ENCODE data around the gene SLC1A2.

DNA sequence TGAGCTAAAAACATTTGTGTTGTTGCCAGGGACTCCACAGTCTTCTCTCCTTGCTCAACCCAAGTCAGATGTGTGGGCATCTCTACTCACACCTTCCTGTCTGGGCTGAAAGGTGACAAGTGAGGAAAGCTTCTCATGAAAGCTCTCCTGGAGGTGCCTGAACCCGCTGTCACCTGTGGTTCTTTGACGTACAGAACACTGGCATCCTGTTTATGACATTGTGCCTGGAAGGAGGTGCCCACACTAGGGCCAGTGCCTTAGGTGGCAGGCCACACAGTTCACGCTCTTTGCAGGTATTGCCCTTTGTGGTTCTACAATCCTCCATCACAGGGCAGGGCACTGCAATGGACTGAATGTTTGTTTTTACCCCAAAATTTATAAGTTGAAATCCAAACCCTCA is 171.9 kb downstream of the SLC1A2 start:
- TF ChIP-seq, protein P1, sequence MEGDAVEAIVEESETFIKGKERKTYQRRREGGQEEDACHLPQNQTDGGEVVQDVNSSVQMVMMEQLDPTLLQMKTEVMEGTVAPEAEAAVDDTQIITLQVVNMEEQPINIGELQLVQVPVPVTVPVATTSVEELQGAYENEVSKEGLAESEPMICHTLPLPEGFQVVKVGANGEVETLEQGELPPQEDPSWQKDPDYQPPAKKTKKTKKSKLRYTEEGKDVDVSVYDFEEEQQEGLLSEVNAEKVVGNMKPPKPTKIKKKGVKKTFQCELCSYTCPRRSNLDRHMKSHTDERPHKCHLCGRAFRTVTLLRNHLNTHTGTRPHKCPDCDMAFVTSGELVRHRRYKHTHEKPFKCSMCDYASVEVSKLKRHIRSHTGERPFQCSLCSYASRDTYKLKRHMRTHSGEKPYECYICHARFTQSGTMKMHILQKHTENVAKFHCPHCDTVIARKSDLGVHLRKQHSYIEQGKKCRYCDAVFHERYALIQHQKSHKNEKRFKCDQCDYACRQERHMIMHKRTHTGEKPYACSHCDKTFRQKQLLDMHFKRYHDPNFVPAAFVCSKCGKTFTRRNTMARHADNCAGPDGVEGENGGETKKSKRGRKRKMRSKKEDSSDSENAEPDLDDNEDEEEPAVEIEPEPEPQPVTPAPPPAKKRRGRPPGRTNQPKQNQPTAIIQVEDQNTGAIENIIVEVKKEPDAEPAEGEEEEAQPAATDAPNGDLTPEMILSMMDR (IDR thresholded peaks at IDR 0.05; ENCODE audit: extremely low read depth in 1 of 2, insufficient read depth in 1 of 2, low read depth in 1 of 2, low read length in 2 of 2), result no peak
- TF ChIP-seq JUN (IDR thresholded peaks at IDR 0.05; ENCODE audit: borderline replicate concordance, insufficient read depth, insufficient read length, low read depth) (no peak), POLR2AphosphoS5 (IDR thresholded peaks at IDR 0.05; ENCODE audit: insufficient read depth, low read depth, low read length) (no peak)

All from endothelial cell of umbilical vein (primary cell).